Colonic mucosa (tissue), 4 donors: ENCODE data around the gene IRF1. TPM values are rescaled to one million over a fixed set of nuclear protein-coding genes. Genes with fewer than 3 reads are reported as not detected.

Experiments
- DNase-seq: peaks from one replicate; pipeline ENCODE4 v3.0.0-alpha.2; 2020
- H3K27ac ChIP-seq: fragments of 200-600 bp; one replicate; pipeline ENCODE4 v1.8.0; 2021
- H3K27me3 ChIP-seq: fragments of 200-600 bp; one replicate; pipeline ENCODE4 v1.8.0; 2021
- H3K36me3 ChIP-seq: fragments of 200-600 bp; one replicate; pipeline ENCODE4 v1.8.0; 2021
- H3K4me1 ChIP-seq: fragments of 200-600 bp; one replicate; pipeline ENCODE4 v1.8.0; 2021; ENCODE audit warnings: mild to moderate bottlenecking
- H3K4me3 ChIP-seq: fragments of 200-600 bp; one replicate; pipeline ENCODE4 v1.8.0; 2021
- H3K9ac ChIP-seq, 2 donors: one replicate each; pipeline ENCODE4 v1.7.0; 2013; ENCODE audit warnings: control low read depth in 2 of 2, low read depth in 2 of 2, low read length in 2 of 2
- H3K9me3 ChIP-seq: fragments of 200-600 bp; one replicate; pipeline ENCODE4 v1.8.0; 2021
- CTCF ChIP-seq: fragments of 200-600 bp; IDR thresholded peaks from one replicate; pipeline ENCODE4 v1.8.0; 2022; ENCODE audit warnings: antibody characterized with exemption, mild to moderate bottlenecking
- intact Hi-C: fragments of 100-400 bp; cut with DNase I; formaldehyde crosslinking; loops from one replicate; pipeline ENCODE4 v1.14.1; 2022
- total RNA-seq, 2 donors: library from RNA; stranded (reverse); fragmentation: NEBNext Ultra II Directional in 1 of 2; extraction: Animal tissue kit (Norgen Biotek cat#: 25700) in 1 of 2; gene quantifications; one replicate each; pipeline ENCODE4 v1.2.1, GENCODE V29; 2021
- donor health status: healthy.
- donor health status: DM: no; HTN: no; CAD: no.
- donor health status: DM: no; HTN: no; CAD: no.

IRF1 gene
- total RNA-seq, 2 donors from 2014 or later = 59.7 to 87.8 TPM

- peak overlapping the region; percentile 58 for H3K27ac ChIP-seq
- H3K27me3 ChIP-seq = no peaks in the 10 kb centered on the region
- H3K4me3 ChIP-seq = no peak overlapping the region
- H3K36me3 ChIP-seq = no peaks in the 10 kb centered on the region
- H3K9me3 ChIP-seq = no peaks in the 10 kb centered on the region
- intact Hi-C loops = no loop called here
- no peak for DNase-seq
- H3K4me1 ChIP-seq = peaks cover 42% of the 10 kb centered on the region
- TF ChIP-seq CTCF = no peak
- H3K9ac ChIP-seq = peak overlapping the region; percentile 27 to 29
Measured at GRCh38 chr5:132476876-132477781, 13.4 kb downstream of the IRF1 start.

- peak; percentile 72 for DNase-seq
- Histone ChIP-seq H3K9me3 (no peaks in the 10 kb centered on the region), H3K9ac (peak overlapping the region in 1 of 2 donors; percentile 29), H3K4me3 (no peak overlapping the region), H3K4me1 (peaks cover 42% of the 10 kb centered on the region), H3K36me3 (no peaks in the 10 kb centered on the region), H3K27me3 (no peaks in the 10 kb centered on the region), H3K27ac (peak overlapping the region; percentile 60)
- TF ChIP-seq CTCF = no peak
- intact Hi-C loops = no loop called here
Measured at GRCh38 chr5:132475987-132476875, 14.3 kb downstream of the IRF1 start.

DNA sequence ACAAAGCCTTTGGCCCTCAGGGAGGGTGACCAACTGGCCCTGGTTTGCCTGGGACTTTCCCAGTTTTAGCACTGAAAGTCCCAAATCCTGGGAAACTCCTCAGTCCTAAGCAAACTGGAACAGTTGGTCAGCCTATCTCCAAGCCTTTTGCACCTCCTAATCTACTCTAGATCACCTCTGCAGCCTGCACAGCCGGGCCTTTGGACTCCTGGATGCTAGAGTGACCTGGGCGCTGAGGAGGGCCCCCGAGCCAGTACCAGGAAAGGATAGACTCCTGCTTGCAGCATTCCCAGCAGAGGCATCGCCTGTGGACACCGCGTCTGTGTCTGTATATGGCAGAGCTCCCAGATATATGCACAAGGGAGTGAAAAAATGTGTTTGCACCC lies 15.1 kb downstream of the IRF1 start:
- Histone ChIP-seq H3K27me3 (no peaks in the 10 kb centered on the region), H3K36me3 (no peaks in the 10 kb centered on the region), H3K9me3 (no peaks in the 10 kb centered on the region), H3K9ac (peak overlapping the region in 1 of 2 donors; percentile 46), H3K27ac (peak overlapping the region; percentile 60), H3K4me1 (peaks cover 42% of the 10 kb centered on the region), H3K4me3 (no peak overlapping the region)
- no peak for TF ChIP-seq CTCF
- intact Hi-C loops = no loop called here
- DNase-seq = no peak

GRCh38 chr5:132474881-132475496 lies 15.6 kb downstream of the IRF1 start:
- H3K4me1 ChIP-seq = peaks cover 42% of the 10 kb centered on the region
- no peak for TF ChIP-seq CTCF
- DNase-seq = no peak
- peak overlapping the region in 1 of 2 donors; percentile 46 for H3K9ac ChIP-seq
- no peak overlapping the region for H3K4me3 ChIP-seq
- H3K27me3 ChIP-seq = no peaks in the 10 kb centered on the region
- peak overlapping the region; percentile 60 for H3K27ac ChIP-seq
- no peaks in the 10 kb centered on the region for H3K36me3 ChIP-seq
- H3K9me3 ChIP-seq = no peaks in the 10 kb centered on the region
- intact Hi-C loops = no loop called here

DNA sequence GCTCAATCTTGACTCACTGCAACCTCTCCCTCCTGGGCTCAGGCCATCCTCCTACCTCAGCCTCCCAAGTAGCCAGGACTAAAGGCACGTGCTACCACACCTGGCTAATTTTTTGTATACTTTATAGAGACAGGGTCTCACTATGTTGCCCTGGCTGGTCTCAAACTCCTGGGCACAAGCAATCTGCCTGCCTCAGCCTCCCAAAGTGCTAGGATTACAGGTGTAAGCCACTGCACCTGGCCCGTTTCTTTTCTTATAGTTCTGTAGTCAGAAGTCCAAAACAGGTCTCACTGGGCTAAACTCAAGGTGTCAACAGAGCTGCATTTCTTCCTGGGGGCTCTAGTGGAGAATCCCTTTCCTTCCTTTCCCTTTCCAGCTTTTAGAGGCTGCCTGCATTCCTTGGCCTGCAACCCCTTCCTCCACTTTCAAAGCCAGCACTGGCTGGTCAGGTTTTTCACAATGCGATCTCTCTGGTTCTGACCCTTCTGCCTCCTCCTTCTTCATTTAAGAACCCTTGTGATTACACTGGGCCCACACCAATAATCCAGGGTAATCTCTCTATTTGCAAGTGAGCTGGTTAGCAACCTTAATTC lies 16.3 kb downstream of the IRF1 start:
- H3K4me1 ChIP-seq = peaks cover 37% of the 10 kb centered on the region
- intact Hi-C loops = no loop called here

More for the DNA sequence above, 16.3 kb downstream of the IRF1 start:
- H3K9ac ChIP-seq = no peak overlapping the region
- no peaks in the 10 kb centered on the region for H3K9me3 ChIP-seq
- no peaks in the 10 kb centered on the region for H3K27me3 ChIP-seq
- no peak overlapping the region for H3K27ac ChIP-seq
- no peak for TF ChIP-seq CTCF
- H3K4me3 ChIP-seq = no peak overlapping the region
- no peaks in the 10 kb centered on the region for H3K36me3 ChIP-seq
- no peak for DNase-seq
